Ectodermal cell (in vitro differentiated cells): ENCODE results near the gene THSD4.
"Not testable (repeated sequence)": the region's sequence is repeated elsewhere in the genome, so short reads cannot be mapped to it uniquely, and the experiment has no call there.

Experiments used
- H3K27ac ChIP-seq: 2 replicates; pipeline ENCODE4 v1.7.0; 2013; ENCODE audit warnings: mild to moderate bottlenecking, low read depth, low read length; ENCODE audit not compliant: insufficient read depth, poor library complexity, severe bottlenecking
- H3K27me3 ChIP-seq: 2 replicates; pipeline ENCODE4 v1.7.0; 2013; ENCODE audit warnings: mild to moderate bottlenecking, low read length; ENCODE audit not compliant: insufficient read depth, control insufficient read depth, poor library complexity, severe bottlenecking
- H3K36me3 ChIP-seq: one replicate; pipeline ENCODE4 v1.7.0; 2013; ENCODE audit warnings: low read length; ENCODE audit not compliant: control insufficient read depth, insufficient read depth
- H3K4me1 ChIP-seq: one replicate; pipeline ENCODE4 v1.7.0; 2013; ENCODE audit warnings: low read length; ENCODE audit not compliant: control insufficient read depth, insufficient read depth
- H3K4me3 ChIP-seq: 2 replicates; pipeline ENCODE4 v1.7.0; 2013; ENCODE audit warnings: low read depth, low read length, control low read depth; ENCODE audit not compliant: insufficient read depth
- H3K9me3 ChIP-seq: 2 replicates; pipeline ENCODE4 v1.7.0; 2013; ENCODE audit warnings: mild to moderate bottlenecking, low read length, moderate library complexity; ENCODE audit not compliant: control insufficient read depth
- WGBS, 2 experiments: methylation state at CpG; one replicate each; pipeline ENCODE4 v1.1.7; 2013; ENCODE audit warnings: missing lambda C conversion rate in 2 of 2; 5-methylcytosine and 5-hydroxymethylcytosine counted together

The THSD4 gene

DNA sequence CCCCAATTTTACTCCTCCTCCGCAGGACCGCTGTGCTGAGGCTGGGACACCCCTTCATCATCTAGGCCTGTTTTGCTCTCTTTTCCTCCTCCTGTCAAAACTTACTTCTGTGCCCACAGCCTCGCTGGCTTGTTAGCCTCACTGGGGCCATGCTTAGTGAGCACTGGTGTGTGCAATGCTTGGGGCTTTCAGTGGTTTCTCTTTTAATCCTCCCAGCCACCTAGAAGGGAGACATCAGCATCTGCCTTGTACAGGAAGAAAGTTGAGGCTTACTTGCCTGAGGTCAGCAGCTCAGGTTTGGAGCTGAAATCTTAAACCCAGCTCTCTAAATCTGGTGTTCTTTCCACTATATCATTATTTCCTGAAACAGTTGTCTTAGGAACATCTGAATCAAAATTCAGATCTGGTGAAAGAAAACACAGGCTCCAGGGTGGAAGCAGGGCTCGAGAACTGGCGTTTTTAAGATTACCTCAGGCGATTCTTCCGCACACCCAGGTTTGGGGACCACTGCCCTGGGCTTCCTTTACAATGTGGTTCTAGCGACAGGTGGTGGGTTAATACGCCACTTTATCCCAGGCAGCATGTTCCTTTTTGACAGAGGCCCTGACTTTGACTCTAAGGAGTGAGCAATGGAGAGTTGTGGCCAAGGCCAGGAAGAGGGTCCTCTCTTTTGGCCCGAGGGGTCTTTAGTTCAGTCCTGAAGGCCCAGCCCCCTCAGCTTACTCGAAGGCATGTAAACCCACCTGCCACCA is 3.8 kb downstream of the THSD4 start:
- no peaks in the 10 kb centered on the region for H3K36me3 ChIP-seq
- no peak overlapping the region for H3K27ac ChIP-seq
- no peak overlapping the region for H3K4me3 ChIP-seq
- no peaks in the 10 kb centered on the region for H3K9me3 ChIP-seq
- peaks cover 24% of the 10 kb centered on the region for H3K4me1 ChIP-seq
- 92 to 95% methylated on average over 11 of the region's 11 CpGs for WGBS, 2 experiments
- peaks cover 30% of the 10 kb centered on the region for H3K27me3 ChIP-seq

DNA sequence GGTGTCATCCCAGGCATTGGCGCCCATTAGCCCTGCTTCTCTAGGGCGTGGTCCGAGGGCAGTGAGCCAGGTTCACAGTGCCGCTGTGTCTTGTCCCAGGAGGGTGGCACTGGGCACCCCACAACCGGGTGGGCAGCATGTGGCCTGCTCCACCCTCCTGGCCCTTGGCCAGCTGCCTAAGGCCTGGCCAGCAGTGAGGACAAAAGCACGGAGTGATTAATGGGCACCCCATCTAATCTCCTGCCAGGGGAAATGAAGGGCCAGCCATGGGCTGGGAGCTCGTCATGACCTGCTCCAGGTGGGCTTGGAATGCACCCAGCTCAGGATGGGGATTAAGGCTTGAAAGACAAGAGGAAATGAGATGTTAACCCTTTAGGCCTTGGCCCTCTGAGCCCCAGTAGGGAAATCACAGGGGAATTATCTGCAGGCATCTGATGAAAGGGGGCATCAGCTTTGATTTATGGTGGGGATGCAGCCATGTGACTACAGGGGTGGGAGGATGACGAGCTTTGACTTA is 5.2 kb downstream of the THSD4 start:
- H3K9me3 ChIP-seq, result no peaks in the 10 kb centered on the region
- 85 to 86% methylated on average over 8 of the region's 8 CpGs for WGBS, 2 experiments
- peaks cover 21% of the 10 kb centered on the region for H3K4me1 ChIP-seq
- no peak overlapping the region for H3K4me3 ChIP-seq
- H3K36me3 ChIP-seq, result no peaks in the 10 kb centered on the region
- H3K27me3 ChIP-seq, result peaks cover 30% of the 10 kb centered on the region
- no peak overlapping the region for H3K27ac ChIP-seq

DNA sequence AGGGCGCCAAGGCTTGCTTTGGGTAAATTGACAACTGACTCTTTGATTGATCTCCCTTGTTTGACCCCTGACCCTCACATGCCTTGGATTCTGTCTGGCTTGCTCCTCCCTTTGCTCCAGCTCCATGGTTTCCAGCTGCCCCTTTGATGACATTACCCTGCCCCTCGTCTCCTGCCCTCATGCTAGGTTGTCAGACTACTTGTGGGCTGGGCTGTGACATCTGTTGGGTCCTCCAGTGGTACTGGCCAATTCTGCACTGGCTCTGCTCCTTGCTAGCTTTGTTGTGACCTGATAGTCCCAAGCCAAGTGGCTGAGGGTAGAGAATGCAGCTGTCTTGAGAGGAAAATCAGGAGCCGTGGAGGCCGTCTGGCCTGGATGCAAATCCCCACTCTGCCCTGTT is 6.2 kb downstream of the THSD4 start:
- H3K27ac ChIP-seq, result no peak overlapping the region
- H3K27me3 ChIP-seq, result peaks cover 23% of the 10 kb centered on the region
- H3K36me3 ChIP-seq, result no peaks in the 10 kb centered on the region
- H3K4me1 ChIP-seq, result peaks cover 18% of the 10 kb centered on the region
- WGBS, 2 experiments, result 45 to 47% methylated on average over 4 of the region's 4 CpGs
- H3K4me3 ChIP-seq, result no peak overlapping the region
- H3K9me3 ChIP-seq, result no peaks in the 10 kb centered on the region

DNA sequence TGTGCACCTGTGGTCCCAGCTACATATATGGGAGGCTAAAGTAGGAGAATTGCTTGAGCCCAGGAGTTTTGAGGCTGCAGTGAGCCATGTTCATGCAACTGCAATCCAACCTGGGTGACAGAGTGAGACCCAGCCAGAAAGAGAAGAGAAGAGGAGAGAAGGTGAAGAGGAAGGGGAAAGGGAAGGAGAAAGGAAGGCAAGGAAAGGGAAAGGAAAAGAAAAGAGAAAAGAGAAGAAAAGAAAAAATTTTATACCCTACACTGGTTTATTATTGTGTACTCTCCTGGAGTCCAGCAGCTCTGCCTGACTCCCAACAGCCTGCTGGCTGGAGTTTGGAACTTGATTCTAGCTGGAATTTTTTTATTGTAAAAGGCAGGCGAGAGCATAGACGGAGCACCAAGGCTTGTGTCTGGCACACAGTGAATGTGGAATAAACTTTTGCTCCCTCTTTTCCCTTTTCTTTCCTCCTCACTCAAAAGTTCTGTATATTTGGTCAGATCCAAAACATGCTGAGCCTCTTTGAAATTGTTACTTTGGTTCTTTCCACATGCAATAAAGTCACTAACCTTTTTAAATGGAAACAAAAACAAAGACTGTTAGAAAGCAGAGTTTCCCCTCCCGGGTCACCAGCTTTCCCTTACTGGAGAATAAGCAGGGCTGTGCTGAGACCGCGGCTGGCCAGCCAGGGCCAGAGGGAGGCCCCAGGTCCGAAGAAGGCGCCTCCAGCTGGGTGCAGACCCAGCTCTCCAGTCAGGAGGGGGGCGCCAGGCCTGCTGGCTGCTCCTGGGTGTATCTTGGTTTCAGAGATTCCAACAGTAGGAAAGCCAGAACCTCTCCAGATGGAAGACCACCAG is 9.9 kb downstream of the THSD4 start:
- H3K4me1 ChIP-seq, result peaks cover 18% of the 10 kb centered on the region
- H3K36me3 ChIP-seq, result no peaks in the 10 kb centered on the region
- H3K27me3 ChIP-seq, result no peaks in the 10 kb centered on the region
- no peak overlapping the region for H3K4me3 ChIP-seq
- WGBS, 2 experiments, result 87 to 93% methylated on average over 8 of the region's 8 CpGs
- no peaks in the 10 kb centered on the region for H3K9me3 ChIP-seq
- H3K27ac ChIP-seq, result no peak overlapping the region

DNA sequence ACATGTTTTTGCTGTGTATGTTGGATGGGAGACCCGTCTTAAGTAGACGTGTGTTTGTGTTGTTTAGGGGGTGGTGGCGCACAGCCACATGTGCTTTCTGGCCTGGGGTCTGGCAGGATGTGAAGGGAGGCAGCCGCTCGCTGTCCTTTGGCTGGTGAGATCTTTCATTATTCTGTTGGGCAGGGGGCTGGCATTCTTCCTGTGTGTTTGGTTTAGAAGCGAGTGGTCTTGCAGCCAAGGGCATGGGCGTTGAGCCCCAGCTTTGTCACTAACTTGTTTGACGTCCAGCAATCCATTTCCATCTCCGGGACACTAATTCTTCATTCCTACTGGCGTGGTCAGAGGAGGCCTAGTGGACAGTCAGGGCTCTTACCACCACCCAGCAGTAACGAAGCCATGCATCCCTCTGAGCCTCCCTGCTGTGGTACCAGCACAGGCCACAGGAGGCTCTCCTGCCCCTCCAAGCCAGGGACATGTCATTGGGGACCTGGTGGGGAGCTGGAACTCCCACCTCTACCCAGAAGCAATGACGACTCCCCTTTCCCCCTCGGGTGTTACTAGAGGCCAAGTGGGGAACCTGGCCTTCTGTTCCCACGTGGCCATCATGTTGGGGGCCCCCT is 10.7 kb downstream of the THSD4 start:
- H3K27ac ChIP-seq, result no peak overlapping the region
- H3K27me3 ChIP-seq, result no peaks in the 10 kb centered on the region
- H3K9me3 ChIP-seq, result no peaks in the 10 kb centered on the region
- no peaks in the 10 kb centered on the region for H3K36me3 ChIP-seq
- no peak overlapping the region for H3K4me3 ChIP-seq
- peaks cover 13% of the 10 kb centered on the region for H3K4me1 ChIP-seq
- WGBS, 2 experiments, result 93 to 95% methylated on average over 14 of the region's 14 CpGs

DNA sequence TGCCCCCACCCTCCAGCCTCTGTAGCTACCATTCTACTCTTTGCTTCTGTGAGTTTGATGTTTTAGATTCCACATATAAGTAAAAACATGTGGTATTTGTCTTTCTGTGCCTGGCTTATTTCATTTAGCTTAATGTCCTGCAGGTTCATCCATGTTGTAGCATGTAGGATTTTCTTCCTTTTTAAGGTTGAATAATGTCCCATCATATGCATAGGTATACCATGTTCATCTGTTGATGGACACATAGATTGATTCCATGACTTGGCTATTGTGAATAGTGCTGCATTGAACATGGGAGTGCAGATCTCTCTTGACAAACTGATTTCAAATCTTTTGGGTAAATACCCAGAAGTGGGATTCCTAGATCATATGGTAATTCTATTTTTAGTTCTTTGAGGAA is 11.8 kb downstream of the THSD4 start:
- Histone ChIP-seq H3K27me3 (no peaks in the 10 kb centered on the region), H3K36me3 (no peaks in the 10 kb centered on the region), H3K4me3 (no peak overlapping the region), H3K27ac (no peak overlapping the region), H3K4me1 (peaks cover 3% of the 10 kb centered on the region), H3K9me3 (no peaks in the 10 kb centered on the region)

DNA sequence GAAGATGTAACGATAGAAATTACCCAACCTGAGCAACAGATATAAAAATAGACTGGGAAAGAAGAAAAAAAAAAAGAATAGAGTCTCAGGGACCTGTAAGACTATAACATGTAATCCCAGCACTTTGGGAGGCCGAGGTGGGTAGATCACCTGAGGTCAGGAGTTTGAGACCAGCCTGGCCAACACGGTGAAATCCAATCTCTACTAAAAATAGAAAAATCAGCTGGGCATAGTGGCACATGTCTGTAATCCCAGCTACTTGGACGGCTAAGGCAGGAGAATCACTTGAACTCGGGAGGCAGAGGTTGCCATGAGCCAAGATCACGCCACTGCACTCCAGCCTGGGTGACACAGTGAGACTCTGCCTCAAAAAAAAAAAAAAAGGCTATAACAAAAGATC is 12.9 kb downstream of the THSD4 start:
- WGBS, 2 experiments, result 89 to 94% methylated on average over 6 of the region's 6 CpGs

DNA sequence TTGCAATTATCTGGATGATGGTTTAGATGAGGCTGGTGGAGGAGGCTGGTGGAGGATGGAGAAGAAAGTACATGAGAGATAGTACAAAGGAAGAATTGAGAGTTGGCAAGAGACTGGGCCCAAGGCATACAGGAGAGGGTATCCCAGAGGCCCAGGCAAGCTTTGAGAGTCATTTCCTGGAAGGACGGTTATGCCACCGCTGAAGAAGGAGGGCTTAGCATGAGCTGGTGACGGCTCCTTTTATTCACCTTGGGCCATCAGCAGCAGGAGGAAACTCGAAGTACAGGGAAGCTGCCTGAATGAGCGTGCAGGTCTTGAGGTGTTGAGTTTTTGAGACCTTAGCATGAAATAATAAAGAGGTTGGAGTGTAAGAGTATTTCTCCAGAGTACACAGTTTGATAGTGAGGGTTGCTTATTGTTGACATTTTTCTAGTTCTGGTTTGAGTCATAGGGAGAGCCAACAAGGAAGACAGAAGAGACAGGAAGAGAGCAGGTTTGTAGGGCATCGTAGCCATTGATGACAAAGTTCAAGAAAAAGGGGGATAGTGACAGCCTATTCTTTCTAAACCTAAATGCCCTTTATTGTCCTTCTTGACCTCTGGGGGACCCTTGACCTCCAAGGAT is 13.8 kb downstream of the THSD4 start:
- no peaks in the 10 kb centered on the region for H3K9me3 ChIP-seq
- no peak overlapping the region for H3K4me3 ChIP-seq
- WGBS, 2 experiments, result 95% methylated on average over 6 of the region's 6 CpGs

More for the DNA sequence above, 12.9 kb downstream of the THSD4 start:
- not testable (repeated sequence) for H3K27me3 ChIP-seq, H3K36me3 ChIP-seq, H3K4me1 ChIP-seq, H3K9me3 ChIP-seq, H3K4me3 ChIP-seq, H3K27ac ChIP-seq

DNA sequence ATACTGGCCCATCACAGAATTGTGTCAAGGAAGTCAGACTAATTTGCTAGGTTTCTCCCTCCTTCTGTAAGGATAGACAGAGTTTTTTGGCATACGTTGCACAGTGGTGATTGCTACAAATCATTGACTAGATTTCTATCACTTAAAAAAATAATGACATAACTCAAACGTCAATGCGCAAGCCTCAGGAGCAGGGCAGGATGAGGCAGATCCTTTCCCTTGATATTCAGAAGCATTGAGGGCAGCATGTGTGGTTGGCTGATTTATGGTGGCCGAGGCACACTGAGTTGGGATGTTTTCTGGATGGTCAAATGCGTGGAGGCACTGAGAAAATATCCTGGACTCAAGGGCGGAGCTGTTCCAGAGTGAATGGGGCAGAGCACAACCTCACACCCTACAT is 14.4 kb downstream of the THSD4 start:
- H3K9me3 ChIP-seq, result no peaks in the 10 kb centered on the region
- H3K27me3 ChIP-seq, result no peaks in the 10 kb centered on the region
- WGBS, 2 experiments, result 88 to 93% methylated on average over 6 of the region's 6 CpGs
- H3K27ac ChIP-seq, result no peak overlapping the region
- H3K36me3 ChIP-seq, result no peaks in the 10 kb centered on the region
- H3K4me3 ChIP-seq, result no peak overlapping the region
- no peaks in the 10 kb centered on the region for H3K4me1 ChIP-seq

More for the DNA sequence above, 13.8 kb downstream of the THSD4 start:
- Histone ChIP-seq H3K36me3 (no peaks in the 10 kb centered on the region), H3K4me1 (no peaks in the 10 kb centered on the region), H3K27me3 (no peaks in the 10 kb centered on the region), H3K27ac (no peak overlapping the region)
